ENCODE measurements around the gene PTPRK. TPM values are rescaled to one million over a fixed set of nuclear protein-coding genes. Genes with fewer than 3 reads are reported as not detected.

PTPRK gene
- total RNA-seq, 1 donor from 2014 or later = 50.3 TPM

DNA sequence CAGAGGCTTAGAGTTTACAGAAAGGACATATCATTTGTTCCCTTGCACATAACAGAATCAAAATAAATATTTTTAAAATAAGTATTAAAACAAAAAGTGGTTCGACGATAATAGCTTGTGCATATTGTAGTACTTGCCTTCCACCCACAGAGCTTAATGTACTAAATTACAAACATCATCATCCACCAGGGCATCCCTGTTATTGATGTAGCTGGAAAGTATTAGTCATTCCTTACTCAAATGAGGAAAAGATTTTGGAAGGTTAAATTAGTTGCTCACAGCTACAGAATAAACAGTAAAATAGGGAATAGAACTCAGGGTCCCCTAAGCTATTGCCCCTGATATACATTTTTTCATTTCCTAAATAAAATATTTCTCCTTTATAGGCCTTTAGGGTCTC, 150.3 kb downstream of the PTPRK start:
- TF ChIP-seq, protein P1, sequence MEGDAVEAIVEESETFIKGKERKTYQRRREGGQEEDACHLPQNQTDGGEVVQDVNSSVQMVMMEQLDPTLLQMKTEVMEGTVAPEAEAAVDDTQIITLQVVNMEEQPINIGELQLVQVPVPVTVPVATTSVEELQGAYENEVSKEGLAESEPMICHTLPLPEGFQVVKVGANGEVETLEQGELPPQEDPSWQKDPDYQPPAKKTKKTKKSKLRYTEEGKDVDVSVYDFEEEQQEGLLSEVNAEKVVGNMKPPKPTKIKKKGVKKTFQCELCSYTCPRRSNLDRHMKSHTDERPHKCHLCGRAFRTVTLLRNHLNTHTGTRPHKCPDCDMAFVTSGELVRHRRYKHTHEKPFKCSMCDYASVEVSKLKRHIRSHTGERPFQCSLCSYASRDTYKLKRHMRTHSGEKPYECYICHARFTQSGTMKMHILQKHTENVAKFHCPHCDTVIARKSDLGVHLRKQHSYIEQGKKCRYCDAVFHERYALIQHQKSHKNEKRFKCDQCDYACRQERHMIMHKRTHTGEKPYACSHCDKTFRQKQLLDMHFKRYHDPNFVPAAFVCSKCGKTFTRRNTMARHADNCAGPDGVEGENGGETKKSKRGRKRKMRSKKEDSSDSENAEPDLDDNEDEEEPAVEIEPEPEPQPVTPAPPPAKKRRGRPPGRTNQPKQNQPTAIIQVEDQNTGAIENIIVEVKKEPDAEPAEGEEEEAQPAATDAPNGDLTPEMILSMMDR (IDR thresholded peaks at IDR 0.05; ENCODE audit: partially characterized antibody, unreplicated experiment) = no peak
- H3K9me3 Mint-ChIP-seq (ENCODE audit: unreplicated experiment) = peaks cover 2% of the 10 kb centered on the region
- no peak for DNase-seq
- no peak overlapping the region for H3K4me3 Mint-ChIP-seq (ENCODE audit: unreplicated experiment)
- no peaks in the 10 kb centered on the region for H3K4me1 Mint-ChIP-seq (ENCODE audit: low read depth, unreplicated experiment)
- peaks cover 9% of the 10 kb centered on the region for H3K36me3 Mint-ChIP-seq (ENCODE audit: unreplicated experiment)
- H3K27ac Mint-ChIP-seq (ENCODE audit: unreplicated experiment) = no peak overlapping the region
- no peaks in the 10 kb centered on the region for H3K27me3 Mint-ChIP-seq (ENCODE audit: unreplicated experiment)

DNA sequence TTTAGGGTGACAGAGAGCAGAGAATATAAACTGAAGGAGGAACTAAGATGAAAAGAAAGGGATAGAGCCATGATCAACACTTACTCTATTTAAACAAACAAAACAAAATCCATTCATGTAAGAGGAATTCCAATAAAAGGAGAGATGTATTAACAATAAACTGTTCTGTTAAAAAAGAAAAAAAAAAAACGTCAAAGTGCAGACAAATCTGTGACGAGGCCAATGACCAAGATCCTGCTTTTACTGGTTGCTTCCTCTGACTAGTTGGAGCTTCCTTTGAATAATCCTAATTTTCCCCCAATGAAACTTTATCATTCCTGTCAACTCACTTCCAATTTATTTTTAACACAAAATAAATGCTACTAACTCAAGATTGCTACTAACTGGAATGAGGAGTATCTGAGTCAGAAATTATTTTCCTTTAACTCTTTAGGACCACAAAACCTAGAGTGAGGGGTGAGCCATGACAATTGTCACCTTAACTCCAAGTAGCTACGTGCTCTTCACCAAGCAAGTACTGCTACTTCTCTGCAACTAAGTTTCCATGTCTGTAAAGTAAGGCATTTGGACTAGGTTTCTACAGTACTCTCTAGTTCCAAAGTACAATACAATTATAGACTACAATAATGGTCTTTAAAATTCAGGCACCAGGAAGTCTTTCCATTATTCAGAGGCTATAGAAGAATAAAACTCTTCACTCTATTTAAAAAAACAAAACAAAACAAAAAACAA, 152.0 kb downstream of the PTPRK start:
- Mint-ChIP-seq H3K9me3 (ENCODE audit: unreplicated experiment) (no peaks in the 10 kb centered on the region), H3K27me3 (ENCODE audit: unreplicated experiment) (no peaks in the 10 kb centered on the region), H3K4me3 (ENCODE audit: unreplicated experiment) (no peak overlapping the region), H3K4me1 (ENCODE audit: low read depth, unreplicated experiment) (no peaks in the 10 kb centered on the region), H3K36me3 (ENCODE audit: unreplicated experiment) (no peaks in the 10 kb centered on the region), H3K27ac (ENCODE audit: unreplicated experiment) (no peak overlapping the region)
- TF ChIP-seq, protein P1 (IDR thresholded peaks at IDR 0.05; ENCODE audit: partially characterized antibody, unreplicated experiment) = no peak
- no peak for DNase-seq

DNA sequence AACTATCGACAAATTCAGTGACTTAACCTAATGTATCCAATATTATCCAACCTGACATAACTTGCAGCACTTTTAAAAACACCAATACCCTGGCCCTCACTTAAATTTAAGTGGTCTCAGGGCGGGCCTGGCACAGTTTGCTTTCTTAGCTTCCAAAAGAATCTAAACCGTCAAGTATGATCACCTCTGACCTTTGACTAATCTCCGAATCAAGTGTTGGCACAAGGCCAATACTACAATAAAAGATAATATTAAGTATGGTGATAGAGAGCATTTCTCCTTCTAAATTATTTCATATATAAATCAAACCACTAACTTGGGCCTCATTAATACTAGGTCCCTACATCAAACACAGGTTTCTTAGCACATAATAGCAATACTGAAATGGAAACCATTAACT, 153.0 kb downstream of the PTPRK start:
- DNase-seq = no peak
- no peak overlapping the region for H3K27ac Mint-ChIP-seq (ENCODE audit: unreplicated experiment)
- TF ChIP-seq, protein P1 (IDR thresholded peaks at IDR 0.05; ENCODE audit: partially characterized antibody, unreplicated experiment) = no peak
- no peaks in the 10 kb centered on the region for H3K9me3 Mint-ChIP-seq (ENCODE audit: unreplicated experiment)
- no peaks in the 10 kb centered on the region for H3K4me1 Mint-ChIP-seq (ENCODE audit: low read depth, unreplicated experiment)
- no peaks in the 10 kb centered on the region for H3K36me3 Mint-ChIP-seq (ENCODE audit: unreplicated experiment)
- no peaks in the 10 kb centered on the region for H3K27me3 Mint-ChIP-seq (ENCODE audit: unreplicated experiment)
- no peak overlapping the region for H3K4me3 Mint-ChIP-seq (ENCODE audit: unreplicated experiment)

DNA sequence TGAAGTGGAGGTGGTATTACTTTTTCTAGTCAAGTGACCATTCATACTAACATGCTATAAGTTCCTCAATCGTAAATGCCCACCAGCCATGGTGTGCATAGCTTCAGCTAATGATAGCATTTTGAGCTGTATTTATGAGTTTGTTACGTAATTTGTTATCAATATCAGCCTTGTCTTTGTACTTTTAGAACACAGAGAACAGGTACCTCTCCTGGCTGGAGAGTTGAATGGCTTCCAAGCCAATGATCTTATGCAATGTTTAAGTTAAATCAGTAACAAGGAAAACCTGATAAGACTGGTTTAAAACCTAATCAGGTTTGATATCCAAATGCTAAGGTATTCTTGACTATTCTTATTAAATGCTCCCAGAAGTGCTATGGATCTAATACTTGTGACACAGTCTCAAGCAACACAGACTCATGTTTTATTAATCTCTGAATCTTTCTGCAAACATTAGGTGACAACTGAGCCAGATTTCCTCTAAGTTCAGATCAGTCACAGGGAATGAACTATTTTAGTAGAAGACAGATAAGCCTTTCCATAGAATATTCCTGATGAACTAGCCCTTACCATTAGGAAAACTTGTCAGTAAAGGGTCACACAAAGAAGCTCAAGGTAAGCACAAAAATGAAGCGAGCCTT, 154.8 kb downstream of the PTPRK start:
- no peak for DNase-seq
- Mint-ChIP-seq H3K4me1 (ENCODE audit: low read depth, unreplicated experiment) (no peaks in the 10 kb centered on the region), H3K27me3 (ENCODE audit: unreplicated experiment) (no peaks in the 10 kb centered on the region), H3K9me3 (ENCODE audit: unreplicated experiment) (no peaks in the 10 kb centered on the region), H3K4me3 (ENCODE audit: unreplicated experiment) (no peak overlapping the region), H3K27ac (ENCODE audit: unreplicated experiment) (no peak overlapping the region), H3K36me3 (ENCODE audit: unreplicated experiment) (no peaks in the 10 kb centered on the region)
- TF ChIP-seq, protein P1 (IDR thresholded peaks at IDR 0.05; ENCODE audit: partially characterized antibody, unreplicated experiment) = no peak

Measured in glutamatergic neuron (in vitro differentiated cells).